Retinal pigment epithelial cell (primary cell): ENCODE results near the gene MED15.
"Not testable (repeated sequence)": the region's sequence is repeated elsewhere in the genome, so short reads cannot be mapped to it uniquely, and the experiment has no call there.

ENCODE experiments used
- DNase-seq: peaks from one replicate; pipeline ENCODE4 v3.0.0-alpha.2; 2010; ENCODE audit warnings: low read depth
- H3K4me3 ChIP-seq: 2 replicates; pipeline ENCODE4 v1.5.1; 2011; ENCODE audit warnings: mild to moderate bottlenecking, low read length, control low read depth, moderate library complexity
- CTCF ChIP-seq: conservative IDR thresholded peaks from 2 replicates; pipeline ENCODE4 v1.5.1; 2011; ENCODE audit warnings: low read depth, low read length, control low read depth, inconsistent platforms

The MED15 gene

GRCh38 chr22:20472629-20473442 is 34.6 kb upstream of the MED15 start:
- no peak for TF ChIP-seq CTCF
- H3K4me3 ChIP-seq = no peak overlapping the region
- DNase-seq = no peak

- DNase-seq = no peak
- no peak overlapping the region for H3K4me3 ChIP-seq
- no peak for TF ChIP-seq CTCF
Observed at GRCh38 chr22:20475115-20475436, 32.3 kb upstream of the MED15 start.

- H3K4me3 ChIP-seq, DNase-seq: not testable (repeated sequence)
Observed at GRCh38 chr22:20475569-20475968, 31.8 kb upstream of the MED15 start.

GRCh38 chr22:20478059-20478458 is 29.4 kb upstream of the MED15 start:
- not testable (repeated sequence) for H3K4me3 ChIP-seq, DNase-seq

GRCh38 chr22:20479612-20480196 is 27.7 kb upstream of the MED15 start:
- no peak for DNase-seq
- no peak for TF ChIP-seq CTCF
- H3K4me3 ChIP-seq = no peak overlapping the region

GRCh38 chr22:20483143-20483506 is 24.3 kb upstream of the MED15 start:
- not testable (repeated sequence) for DNase-seq

GRCh38 chr22:20483771-20484170 is 23.6 kb upstream of the MED15 start:
- H3K4me3 ChIP-seq = no peak overlapping the region
- DNase-seq = no peak
- no peak for TF ChIP-seq CTCF

More at GRCh38 chr22:20483143-20483506, 24.3 kb upstream of the MED15 start:
- H3K4me3 ChIP-seq = not testable (repeated sequence)

GRCh38 chr22:20484948-20485683 is 22.3 kb upstream of the MED15 start:
- H3K4me3 ChIP-seq = no peak overlapping the region
- no peak for DNase-seq
- TF ChIP-seq CTCF = no peak
